Measurements from ENCODE around the gene ANGEL1. TPM values are rescaled to one million over a fixed set of nuclear protein-coding genes. Genes with fewer than 3 reads are reported as not detected.

ANGEL1 gene
- total RNA-seq, 1 donor from 2014 or later: 11.2 TPM

DNA sequence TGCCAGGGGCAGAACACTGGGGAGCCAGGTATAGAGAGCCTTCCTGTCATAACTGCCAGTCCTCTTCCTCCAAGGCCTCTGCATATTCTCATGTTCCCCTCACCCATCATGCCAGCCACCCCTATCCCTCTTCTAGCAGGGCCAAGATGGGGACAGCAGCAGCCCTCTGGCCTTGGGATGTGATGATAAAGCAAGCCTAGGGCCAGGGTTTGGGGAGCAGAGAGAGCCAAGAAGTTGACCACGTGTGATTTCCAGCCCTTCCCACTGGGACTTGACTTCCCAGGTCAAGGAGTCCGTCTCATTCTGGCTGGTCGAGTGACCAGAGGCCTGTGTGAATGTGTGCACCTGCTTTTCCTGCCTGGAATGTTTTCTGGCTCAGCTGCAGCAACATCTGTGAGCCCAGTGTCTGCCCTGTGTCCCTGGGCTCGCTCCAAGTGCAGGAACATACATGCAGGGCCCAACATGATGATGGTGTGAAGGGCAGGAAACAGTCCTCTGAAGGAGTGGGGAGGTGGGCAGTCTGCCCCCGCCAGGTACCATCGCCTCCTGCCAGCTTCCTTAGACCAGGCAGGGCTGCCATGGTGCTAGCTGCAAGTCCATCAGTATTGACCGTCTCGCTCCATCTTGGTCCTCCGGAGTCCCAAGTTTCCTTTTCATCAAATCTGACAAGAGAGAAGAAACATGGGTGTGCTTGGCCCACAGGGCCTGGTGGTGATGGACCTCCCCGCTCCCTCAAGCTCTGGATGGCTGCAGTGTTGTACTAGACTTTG is 30.4 kb downstream of the ANGEL1 start:
- DNase-seq (no peak), ATAC-seq (peak; percentile 5)
- intact Hi-C loops (cut with micrococcal nuclease): loop anchor here (5.0 kb wide), 1 partner anchor 70 kb away; no protein-coding TSS in a partner anchor

DNA sequence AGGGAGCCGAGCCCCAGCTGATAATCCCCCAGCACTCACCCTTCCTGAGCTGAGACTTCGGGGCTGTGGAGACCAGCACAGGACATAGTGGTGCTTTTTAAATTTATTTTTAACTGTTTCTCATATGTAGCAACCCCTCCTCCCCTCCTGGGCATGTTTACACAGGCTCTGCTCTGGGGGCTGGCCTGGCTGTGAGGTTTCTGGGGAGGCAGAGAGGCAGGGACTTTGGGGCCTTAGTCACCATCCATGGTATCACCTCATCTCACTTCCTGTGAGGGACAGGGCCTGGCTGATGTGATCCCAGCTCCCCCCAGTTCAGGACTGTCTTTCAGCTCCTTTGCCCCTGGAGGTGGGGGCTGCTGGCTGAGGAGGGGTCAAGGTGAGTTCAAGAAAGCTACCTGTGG is 31.0 kb downstream of the ANGEL1 start:
- intact Hi-C loops (cut with micrococcal nuclease): loop anchor here (5.0 kb wide), 1 partner anchor 69 kb away; no protein-coding TSS in a partner anchor
- ATAC-seq: no peak
- no peak for DNase-seq

DNA sequence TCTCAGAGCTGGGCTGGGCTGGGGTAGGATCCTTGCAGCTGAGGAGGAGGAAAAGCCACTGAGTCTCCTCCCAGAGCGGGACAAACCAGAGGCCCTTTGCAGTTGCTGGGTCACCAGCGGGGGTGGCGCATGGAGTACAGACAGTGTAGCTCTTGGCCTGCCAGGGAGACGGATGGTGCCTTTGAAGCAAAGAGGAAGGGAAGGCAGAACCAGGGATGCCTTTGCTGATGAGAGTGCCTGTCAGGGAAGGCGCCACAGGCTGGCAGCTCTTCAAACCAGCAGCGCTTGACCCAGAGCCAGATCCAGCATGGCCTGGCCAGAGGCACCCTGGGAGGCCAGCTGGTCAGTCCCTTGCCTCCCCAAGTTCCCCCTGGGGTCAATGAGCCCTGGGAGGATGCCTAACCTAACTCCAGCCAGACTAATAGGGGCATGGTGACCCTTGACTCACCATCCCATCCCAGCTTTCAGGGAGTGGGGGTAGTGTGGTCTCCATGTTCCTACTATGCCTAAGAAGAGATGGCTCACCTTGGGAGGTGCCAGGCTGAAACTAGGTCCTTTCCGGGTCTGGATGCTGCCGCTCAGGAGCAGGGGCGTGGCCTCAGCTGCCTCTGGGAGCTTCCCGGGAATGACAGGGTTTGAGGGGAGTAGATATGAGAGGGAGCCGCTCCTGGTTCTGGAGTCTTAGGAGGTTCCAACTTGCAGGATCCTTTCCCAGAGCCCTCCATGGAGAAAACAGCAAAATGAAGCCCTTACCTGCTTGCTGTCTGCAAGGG is 31.6 kb downstream of the ANGEL1 start:
- ATAC-seq (no peak), DNase-seq (no peak)
- intact Hi-C loops (cut with micrococcal nuclease): loop anchor here (5.0 kb wide), 1 partner anchor 69 kb away; no protein-coding TSS in a partner anchor

DNA sequence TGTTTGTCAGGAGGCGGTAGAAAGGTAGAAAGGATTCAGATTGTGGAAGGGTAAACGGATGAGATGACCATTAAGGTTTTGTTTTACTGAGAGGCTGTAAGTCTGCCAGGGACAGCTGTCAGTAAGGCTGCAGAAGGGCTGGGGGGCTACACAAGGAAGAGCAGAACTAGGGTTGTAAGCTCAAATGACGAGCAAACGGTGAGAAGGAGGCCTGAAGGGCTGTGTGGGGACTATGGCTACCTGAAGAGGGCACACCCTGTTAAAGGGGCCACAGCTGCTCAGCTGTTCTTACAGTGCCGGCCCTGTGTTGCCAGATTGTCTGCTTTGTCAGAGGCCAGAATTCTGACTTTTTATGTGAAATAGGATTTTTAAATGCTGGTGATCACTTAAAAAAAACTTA is 32.3 kb downstream of the ANGEL1 start:
- ATAC-seq: no peak
- intact Hi-C loops (cut with micrococcal nuclease): loop anchor here (5.0 kb wide), 1 partner anchor 68 kb away; no protein-coding TSS in a partner anchor
- no peak for DNase-seq

DNA sequence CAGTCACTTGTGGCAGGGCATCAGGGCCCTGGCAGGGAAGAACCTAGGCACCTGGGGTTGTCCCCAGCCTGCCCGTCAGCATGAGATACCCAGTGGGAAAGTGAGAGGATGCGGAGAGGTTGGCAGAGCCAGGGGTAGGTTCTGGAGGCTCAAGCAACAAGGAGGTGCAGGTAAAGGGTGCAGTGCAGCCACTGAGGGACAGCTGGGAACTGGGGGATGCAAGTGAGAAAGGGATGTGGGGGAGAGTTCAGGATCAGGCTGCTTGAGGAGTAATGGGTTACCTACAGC is 32.7 kb downstream of the ANGEL1 start:
- intact Hi-C loops (cut with micrococcal nuclease): loop anchor here (5.0 kb wide), 1 partner anchor 68 kb away; no protein-coding TSS in a partner anchor
- no peak for DNase-seq
- no peak for ATAC-seq

DNA sequence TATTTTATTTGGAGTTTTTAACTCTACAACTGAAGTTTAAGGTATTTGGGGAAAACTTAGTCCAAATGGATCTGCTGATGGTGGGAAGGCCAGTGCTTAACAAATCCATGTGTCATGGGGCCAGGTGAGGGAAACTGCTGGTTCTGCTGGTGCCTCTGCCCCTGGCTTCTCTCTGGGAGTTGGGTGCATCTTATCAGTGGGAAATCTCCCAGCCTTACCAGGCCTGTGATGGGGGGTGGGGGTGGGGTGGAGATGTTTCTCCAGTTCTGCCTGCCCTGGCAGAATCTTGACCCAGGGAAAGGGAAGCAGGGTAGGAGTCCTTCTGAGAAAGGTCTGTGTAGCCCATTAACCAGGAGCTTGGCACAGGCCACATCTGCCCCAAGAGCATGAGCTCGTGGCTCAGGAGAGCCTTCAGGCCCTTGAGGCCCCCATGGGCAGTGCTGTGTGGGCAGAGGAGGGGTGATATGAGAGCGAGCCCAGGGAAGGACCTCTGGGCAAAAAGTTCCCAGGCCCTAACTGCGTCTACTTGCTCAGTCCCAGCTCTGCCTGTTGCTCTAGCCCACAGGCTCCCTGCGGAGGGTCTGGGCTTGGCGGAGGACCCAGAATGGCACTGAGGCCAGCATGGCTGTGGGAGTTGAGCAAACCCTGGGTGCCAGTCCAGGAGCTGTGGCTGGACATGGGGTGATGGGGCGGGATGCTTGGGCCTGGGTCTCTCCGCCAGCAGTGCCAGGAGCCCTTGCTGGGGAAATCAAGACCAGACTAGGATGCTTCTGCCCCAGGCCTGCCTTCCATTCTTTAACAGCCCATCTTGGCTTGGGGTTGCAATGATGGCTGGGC is 33.2 kb downstream of the ANGEL1 start:
- ATAC-seq: no peak
- DNase-seq: no peak
- intact Hi-C loops (cut with micrococcal nuclease): loop anchor here (5.0 kb wide), 1 partner anchor 67 kb away; no protein-coding TSS in a partner anchor

DNA sequence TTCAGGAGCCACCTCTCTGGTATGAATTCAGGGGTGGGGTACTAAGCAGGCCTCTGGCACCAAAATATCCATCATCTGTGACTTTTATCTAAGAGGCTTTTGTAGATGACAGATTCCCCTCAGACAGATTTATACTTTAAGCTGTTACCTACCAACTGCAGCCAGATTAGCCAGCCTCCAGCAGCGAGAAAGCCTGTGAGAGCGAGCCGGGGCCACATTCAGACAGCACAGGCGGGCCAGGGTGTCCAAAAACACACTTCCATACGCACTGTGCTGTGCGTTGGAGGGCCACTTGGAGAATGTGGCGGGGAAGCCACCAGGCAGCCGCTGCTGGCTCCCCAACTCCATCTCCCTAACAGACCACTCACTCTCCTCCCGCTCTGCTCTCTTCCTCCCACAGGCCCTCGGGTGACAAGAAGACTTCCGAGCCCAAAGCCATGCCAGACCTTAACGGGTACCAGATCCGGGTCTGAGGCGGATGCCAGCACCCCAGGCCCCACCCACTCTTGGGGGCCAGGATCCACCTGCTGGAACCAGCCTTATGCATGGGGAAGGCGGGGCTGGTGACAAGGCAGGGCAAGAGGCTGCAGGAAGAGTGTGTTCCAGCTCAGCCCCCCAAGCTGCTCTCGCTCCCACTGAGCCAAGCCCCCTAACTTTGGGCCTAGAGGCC is 34.0 kb downstream of the ANGEL1 start:
- DNase-seq: no peak
- no peak for ATAC-seq
- intact Hi-C loops (cut with micrococcal nuclease): no loop called here

DNA sequence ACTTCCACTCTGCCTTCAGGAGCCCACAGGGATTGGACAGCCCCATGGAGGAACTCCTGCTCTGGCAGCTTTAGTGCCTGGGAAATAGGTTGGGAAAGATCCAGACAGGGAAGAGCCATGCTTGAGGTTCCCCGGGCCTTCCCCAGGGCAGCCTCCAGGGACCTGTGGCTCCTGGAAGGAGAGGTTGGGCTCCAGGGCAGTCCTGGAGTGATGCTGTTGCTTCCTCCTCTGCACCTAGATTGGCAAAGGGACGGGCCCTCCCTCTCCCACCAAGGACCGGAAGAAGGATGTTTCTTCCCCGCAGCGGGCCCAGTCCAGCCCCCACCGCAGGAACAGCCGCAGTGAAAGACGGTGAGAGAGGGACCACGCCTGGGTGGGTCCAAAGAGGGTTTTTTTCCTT is 35.0 kb downstream of the ANGEL1 start:
- intact Hi-C loops (cut with micrococcal nuclease): no loop called here

DNA sequence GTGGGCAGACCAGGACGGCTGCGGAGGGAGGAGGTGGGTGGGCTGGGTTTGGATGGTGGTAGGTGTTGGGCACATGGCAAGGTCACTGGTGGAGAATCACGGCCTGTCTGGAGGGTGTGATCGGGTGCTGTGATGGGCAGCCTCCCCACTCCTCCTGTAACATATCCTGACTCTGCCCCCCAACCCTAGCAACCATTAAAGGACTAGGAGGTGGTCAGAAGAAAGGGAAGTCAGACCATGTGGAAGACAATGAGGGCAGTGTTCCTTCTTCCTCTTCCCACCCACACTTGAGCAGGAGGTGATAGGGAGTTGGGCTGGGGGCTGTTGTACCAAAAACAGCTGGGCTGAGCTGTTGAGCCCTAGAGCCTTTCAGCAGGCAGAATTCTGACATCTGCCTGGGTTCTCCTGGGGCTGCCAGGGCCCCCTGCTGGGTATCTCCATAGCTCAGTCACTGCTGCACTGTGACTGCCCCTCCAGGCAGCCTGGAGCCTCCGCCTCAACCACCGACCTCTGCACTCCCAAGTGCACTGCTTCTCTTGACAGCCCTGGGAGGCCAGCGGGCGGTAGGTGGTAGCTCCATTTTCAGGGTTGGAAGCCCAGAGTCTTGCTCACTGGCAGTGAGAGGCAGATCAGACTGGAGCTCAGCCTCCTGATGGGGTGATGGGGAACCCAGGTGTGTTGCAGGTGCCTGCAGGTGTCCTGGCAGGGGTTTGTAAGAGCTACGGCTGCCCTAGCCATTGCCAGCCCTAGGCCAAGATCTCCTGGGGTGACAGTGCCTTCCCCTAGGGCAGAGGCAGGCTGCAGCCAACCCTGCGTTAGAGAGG is 36.0 kb downstream of the ANGEL1 start:
- ATAC-seq (no peak), DNase-seq (no peak)
- intact Hi-C loops (cut with micrococcal nuclease): no loop called here

More for the DNA sequence above, 35.0 kb downstream of the ANGEL1 start:
- ATAC-seq (no peak), DNase-seq (no peak)

DNA sequence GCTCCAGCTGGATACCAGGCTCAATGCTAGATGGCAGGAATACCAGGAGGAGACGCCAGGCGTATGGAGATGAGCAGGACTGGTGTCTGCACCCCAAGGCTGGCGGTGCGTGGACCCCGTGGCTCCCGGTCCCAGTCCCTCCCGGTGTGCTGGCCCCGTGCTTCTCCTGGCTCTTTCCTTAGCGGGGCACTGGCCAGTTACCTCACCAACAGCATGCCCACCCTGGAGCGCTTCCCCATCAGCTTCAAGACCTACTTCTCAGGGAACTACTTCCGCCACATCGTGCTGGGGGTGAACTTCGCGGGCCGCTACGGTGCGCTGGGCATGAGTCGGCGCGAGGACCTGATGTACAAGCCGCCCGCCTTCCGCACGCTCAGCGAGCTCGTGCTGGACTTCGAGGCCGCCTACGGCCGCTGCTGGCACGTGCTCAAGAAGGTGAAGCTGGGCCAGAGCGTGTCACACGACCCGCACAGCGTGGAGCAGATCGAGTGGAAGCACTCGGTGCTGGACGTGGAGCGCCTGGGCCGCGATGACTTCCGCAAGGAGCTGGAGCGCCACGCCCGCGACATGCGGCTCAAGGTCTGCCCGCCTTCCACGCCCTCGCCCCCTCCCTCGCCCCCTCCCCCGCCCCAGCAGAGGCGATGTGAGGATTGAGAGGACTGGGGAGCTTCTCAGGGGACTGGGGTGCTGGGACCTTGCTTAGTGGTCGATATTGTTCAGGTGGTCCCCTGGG is 36.8 kb downstream of the ANGEL1 start:
- no peak for ATAC-seq
- no peak for DNase-seq
- intact Hi-C loops (cut with micrococcal nuclease): no loop called here

DNA sequence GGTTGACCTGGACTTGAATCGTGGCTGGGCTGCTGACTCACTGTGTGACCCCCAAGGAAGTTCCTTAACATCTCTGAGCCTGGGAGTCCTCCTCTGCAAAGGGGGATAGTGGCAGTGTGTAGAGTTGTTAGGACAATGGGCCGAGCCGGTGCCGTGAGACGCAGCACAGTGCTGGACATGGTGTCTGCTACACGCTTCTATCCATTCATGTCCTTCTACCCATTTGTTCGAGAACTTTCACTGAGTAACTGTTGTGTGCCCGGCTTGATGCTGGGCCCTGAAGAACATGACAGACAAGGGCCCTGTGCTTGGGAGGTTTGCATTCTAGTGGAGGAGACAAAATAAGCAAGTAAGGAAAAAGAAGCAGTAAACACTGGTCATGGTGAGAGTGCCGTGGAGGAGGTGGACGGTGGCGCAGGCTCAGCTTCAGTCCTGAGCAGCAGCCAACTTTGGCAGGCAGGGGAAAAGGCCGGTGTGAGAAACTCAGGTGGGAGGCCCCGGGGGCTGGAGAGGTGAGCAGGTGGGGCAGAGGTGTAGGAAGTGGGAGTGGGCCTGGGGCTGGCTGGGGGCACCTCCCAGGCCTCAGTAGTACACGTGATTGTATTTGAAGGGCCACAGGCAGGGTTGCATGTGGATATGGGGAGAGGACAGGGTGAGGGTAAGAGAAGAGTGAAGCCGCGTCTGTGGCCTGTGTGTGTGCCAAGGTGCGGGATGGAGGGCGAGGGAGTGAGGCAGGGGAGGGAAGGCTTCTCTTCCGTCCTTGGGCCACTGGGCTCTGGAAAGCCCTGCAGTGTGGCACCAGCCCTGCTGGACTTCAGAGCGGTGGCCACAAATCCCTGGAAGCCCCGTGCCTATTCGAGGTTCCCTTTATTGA is 37.6 kb downstream of the ANGEL1 start:
- ATAC-seq: no peak
- intact Hi-C loops (cut with micrococcal nuclease): no loop called here
- DNase-seq: no peak

DNA sequence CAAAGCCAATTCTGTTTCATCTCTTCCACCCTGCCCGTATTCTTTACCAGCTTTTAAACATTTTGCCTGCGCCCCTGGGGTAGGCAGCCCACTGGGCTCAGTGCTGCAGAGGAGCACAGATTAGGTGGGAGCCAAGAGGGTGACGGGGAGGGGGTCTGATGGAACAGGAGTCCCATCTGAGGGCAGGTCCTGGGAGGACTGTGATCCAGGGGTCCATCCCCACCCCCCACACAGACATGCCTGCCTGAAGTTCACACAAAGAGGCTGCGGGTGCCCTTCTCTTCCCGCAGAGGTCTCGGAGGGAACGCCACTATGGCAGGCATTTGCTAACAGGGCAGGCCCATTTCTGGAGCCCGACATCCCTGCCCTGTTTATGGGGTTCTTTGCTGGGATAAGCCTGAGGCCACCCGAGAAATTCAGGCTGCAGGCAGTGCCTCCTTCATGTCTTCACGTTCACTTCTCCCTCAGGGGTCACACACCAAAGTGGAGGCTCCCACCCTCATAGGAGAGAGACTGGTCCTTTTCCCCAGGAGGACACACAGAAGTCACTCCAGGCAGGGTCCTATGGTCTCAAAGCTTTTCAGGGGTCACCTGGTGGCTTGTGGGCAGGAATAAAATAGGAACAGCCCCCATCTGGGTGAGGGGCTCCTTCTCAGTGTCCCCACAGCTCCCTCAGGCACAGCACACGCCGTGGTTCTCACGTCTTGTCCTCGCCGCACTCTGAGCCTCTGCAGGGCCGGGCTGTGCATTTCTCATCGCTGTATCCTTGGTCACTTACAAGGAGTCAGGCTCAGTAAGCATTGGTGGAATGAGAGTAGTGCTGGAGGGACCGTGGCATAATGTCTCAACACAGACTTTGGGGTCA is 38.5 kb downstream of the ANGEL1 start:
- DNase-seq (no peak), ATAC-seq (no peak)
- intact Hi-C loops (cut with micrococcal nuclease): no loop called here

DNA sequence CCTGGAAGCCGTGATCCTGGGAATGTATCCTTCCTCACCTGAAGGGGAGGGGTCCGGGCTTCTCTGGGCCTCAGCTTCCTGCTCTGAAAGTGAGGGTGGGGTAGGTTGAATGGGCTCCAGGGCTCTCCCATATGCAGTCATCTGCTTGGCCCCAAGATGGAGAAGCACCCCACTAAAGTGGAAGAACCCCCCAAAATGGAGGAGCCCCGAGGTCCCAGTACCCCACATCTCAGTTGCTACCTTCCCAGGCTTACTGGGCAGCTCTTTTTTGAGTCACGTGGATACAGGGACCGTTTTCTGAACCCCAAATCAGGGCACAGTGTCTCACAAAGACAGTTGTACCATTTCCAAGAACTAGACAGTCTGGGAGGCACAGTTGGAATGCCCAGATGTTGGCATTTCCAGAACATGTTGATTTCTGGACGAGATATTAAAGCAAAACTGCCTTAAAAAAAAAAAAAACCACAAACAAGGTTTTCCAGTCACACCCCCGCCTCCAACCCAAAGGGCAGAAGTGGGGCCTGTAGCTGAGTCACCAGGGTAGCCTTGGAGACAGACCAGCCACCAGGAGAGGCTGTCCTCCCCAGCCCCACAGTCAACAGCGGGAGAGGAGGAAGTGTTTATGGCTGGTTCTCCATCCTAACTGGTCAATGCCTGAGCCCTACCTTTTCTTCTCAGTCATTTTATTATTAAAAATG is 39.3 kb downstream of the ANGEL1 start:
- ATAC-seq: peak; percentile 68
- intact Hi-C loops (cut with micrococcal nuclease): no loop called here

DNA sequence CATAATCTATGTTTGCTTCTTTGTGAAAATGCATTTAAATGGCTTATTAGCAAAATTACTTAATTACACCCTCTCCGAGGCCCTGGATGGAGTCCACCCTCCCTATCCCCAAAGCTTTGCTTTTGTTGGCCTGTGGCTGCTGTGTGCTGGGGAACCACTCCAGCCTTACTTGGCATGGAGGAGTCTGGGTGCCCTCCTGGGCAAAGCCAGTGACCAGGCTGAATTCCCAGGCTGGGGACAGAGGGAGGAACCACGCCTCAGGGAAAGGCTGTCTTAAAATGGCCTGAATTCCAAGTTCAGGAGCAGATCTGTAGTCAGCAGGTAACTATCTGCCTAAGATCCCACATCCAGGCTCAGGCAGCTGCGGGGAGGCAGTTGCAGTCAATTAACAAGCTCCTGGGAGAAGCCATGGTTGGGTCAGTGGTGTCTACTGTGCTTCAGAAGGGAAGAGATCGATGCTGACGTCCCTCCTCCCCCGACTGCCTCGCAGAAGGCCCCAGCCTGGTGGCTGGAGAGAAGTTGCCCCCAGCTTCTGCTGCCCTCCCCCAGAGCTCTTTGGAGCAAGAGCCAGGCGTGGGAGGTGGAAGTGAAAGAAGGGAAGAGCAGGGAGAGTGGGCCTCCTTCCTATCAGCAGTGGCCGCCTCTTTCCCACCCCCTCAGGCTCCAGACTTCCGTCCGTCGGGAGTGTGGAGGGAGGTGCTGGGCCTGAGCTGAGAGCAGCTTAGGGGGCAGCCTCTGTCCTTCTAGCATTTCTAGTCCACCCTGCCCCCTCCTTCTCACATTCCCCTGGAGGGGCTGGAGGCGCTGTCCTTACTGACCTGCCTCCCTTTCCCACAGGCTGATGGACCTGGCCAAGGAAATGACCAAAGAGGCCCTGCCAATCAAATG is 40.1 kb downstream of the ANGEL1 start:
- ATAC-seq (peak; percentile 62), DNase-seq (peak; percentile 61)
- intact Hi-C loops (cut with micrococcal nuclease): no loop called here

More for the DNA sequence above, 39.3 kb downstream of the ANGEL1 start:
- DNase-seq: peak; percentile 59

All from left ventricle myocardium superior (tissue), 1 donor.